ENCODE results near the gene TMEM213.

DNA sequence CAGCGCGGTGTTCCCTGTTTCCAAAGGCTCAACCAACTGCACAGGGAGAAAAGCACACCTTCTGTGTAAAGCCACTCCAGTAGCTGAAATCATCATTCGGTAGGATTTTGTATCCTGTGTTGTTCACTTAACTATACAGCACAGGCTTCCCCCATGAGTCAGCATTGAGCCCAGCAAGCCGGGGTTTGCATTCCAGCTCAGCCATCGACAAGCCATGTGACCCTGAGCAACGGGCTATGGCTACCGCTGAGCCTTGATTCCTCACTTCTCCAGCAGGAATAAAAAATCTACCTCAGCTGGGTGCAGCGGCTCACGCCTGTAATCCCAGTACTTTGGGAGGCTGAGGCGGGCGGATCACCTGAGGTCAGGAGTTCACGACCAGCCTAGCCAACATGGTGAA lies 44.3 kb downstream of the TMEM213 start:
- no peak for TF ChIP-seq POLR2A (IDR thresholded peaks at IDR 0.05; ENCODE audit: low read depth)
- TF ChIP-seq CTCF (IDR thresholded peaks at IDR 0.05) = no peak
- no peak for TF ChIP-seq POLR2AphosphoS5 (IDR thresholded peaks at IDR 0.05)
- no peak for TF ChIP-seq EP300 (IDR thresholded peaks at IDR 0.05)

Data from esophagus muscularis mucosa (tissue), 4 donors.